SK-N-MC (cell line): ENCODE results near the gene KLHDC8A.
"Not testable (repeated sequence)": the region's sequence is repeated elsewhere in the genome, so short reads cannot be mapped to it uniquely, and the experiment has no call there.

Source experiments
- DNase-seq: peaks from one replicate; pipeline ENCODE4 v3.0.0-alpha.2; 2011; ENCODE audit warnings: low read depth, low spot score
- H3K27ac ChIP-seq: fragments of 200-600 bp; sonication (generic); 2 replicates; pipeline ENCODE4 v1.5.1; 2016; ENCODE audit warnings: mixed run types
- H3K36me3 ChIP-seq: fragments of 200-600 bp; sonication (generic); 2 replicates; pipeline ENCODE4 v1.6.1; 2017; ENCODE audit warnings: antibody characterized with exemption, low read length, mixed read lengths; ENCODE audit not compliant: insufficient read depth
- H3K4me3 ChIP-seq: fragments of 200-600 bp; sonication (generic); 2 replicates; pipeline ENCODE4 v1.5.1; 2016
- H3K9ac ChIP-seq: fragments of 200-600 bp; sonication (generic); 2 replicates; pipeline ENCODE4 v1.8.0; 2017; ENCODE audit warnings: mixed run types, mixed read lengths; ENCODE audit not compliant: insufficient read length
- H3K9me3 ChIP-seq: fragments of 200-600 bp; sonication (generic); 2 replicates; pipeline ENCODE4 v1.6.1; 2017; ENCODE audit warnings: low read depth, mild to moderate bottlenecking, antibody characterized with exemption, low read length, moderate library complexity, mixed read lengths
- EZH2 ChIP-seq: fragments of 200-600 bp; sonication (generic); IDR thresholded peaks from one replicate; pipeline ENCODE4 v1.6.1; 2017; ENCODE audit warnings: antibody characterized with exemption
- FOXP2 ChIP-seq: optimal IDR thresholded peaks from 2 replicates; pipeline ENCODE3; 2011; ENCODE audit warnings: mild to moderate bottlenecking, moderate library complexity; ENCODE audit not compliant: insufficient read depth; ENCODE audit errors: extremely low read length, control extremely low read depth
- POLR2AphosphoS5 ChIP-seq: IDR thresholded peaks from 2 replicates; pipeline ENCODE4 v1.6.1; 2012; ENCODE audit warnings: mild to moderate bottlenecking, low read depth, low read length, borderline replicate concordance

KLHDC8A gene

DNA sequence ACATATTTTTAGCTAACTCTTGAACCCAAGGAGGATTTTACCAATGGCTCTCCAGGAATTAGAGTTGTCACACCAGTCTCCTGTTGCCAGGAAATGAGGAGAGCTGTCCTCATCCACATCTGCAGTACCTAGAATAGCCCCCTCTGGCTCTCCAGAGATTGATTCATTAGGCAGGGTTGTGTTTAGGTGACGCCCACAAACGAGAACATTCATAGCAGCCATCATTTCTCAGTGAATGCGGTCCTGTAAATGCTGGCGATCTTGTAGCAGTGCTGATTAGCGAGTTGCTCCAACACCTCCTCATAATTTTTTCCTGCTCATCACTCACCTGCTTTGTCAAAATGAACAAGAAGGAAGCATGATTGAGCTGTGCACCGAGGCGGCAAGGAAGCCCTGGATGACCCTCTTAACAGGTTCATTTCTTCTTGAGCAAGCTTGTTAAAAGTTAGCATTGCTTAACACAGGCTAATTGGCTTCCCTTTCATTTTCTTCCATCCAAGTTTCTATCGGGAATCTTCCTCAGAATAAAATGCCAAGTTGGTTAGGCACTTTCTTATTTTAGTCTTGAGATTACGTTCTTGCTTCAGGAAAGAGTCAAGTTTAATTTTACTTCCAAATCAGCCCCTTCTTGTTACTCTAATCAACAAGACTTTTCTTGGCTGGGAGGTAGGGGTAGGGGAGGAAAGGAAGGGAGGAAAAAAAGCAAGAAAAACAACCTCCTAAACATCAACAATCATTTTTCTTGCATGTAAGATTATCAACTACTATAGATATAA is 16.5 kb upstream of the KLHDC8A start:
- no peaks in the 10 kb centered on the region for H3K9me3 ChIP-seq
- TF ChIP-seq EZH2: no peak
- TF ChIP-seq POLR2AphosphoS5: no peak
- TF ChIP-seq FOXP2: no peak
- no peaks in the 10 kb centered on the region for H3K36me3 ChIP-seq
- H3K4me3 ChIP-seq: no peak overlapping the region
- DNase-seq: no peak
- H3K27ac ChIP-seq: no peak overlapping the region
- no peak overlapping the region for H3K9ac ChIP-seq

DNA sequence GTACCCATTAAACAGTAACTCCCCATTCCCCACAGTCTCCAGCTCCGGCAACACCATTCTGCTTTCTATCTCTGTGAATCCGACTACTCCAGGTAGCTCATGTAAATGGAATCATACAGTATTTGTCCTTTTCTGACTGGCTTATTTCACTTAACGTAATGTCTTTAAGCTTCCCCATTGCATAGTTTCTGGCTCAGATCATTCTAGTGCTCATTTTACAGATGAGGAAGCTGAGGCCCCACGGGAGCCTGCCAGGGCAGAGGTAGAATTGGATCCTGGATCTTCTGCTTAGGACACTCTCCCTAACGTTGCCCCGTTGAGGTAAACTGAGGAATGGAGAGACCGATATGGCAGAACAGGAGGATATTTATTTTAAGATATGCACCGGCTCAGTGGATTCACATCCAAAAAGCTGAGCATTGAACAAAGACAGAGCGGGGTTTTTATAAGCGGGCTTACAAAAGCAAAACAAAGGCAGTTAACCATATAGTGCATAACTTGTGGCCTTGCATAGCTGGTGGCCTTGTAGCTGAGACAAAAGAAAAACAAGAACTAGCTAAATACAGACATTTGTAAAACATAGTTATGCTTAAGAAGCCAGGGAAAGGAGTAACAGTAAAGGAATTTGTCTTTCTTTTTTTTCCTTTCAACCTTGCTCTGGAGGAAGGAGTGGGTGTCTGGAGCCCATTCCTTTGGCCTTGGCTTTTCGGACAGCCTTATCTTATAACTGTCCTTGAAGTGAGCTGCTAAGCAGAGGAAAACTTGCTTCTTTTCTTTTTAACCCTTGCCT is 15.3 kb upstream of the KLHDC8A start:
- TF ChIP-seq FOXP2 (no peak), POLR2AphosphoS5 (no peak), EZH2 (no peak)
- Histone ChIP-seq H3K36me3 (no peaks in the 10 kb centered on the region), H3K4me3 (no peak overlapping the region), H3K9ac (no peak overlapping the region), H3K9me3 (no peaks in the 10 kb centered on the region), H3K27ac (no peak overlapping the region)
- no peak for DNase-seq

DNA sequence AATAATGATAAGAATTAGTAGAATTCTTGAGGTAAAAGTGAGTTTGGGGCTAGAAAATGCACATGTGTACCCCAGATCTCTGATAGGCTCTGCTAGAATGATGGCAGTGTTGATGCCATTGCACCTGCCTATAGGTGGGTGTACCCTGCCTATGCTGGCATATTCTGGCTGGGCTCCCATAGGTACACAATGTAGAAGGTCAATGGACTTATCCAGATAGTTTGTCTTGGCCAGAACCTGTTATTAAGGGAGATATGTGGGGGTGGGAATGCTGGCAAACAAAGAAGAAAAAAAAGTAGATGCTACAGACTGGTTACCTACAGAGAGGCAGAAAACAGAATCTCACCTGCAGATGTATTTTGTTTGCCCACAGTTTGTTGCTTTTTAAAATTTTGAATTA is 14.1 kb upstream of the KLHDC8A start:
- Histone ChIP-seq H3K36me3 (no peaks in the 10 kb centered on the region), H3K4me3 (no peak overlapping the region), H3K27ac (no peak overlapping the region), H3K9me3 (no peaks in the 10 kb centered on the region), H3K9ac (no peak overlapping the region)
- no peak for DNase-seq
- TF ChIP-seq POLR2AphosphoS5 (no peak), EZH2 (no peak), FOXP2 (no peak)

DNA sequence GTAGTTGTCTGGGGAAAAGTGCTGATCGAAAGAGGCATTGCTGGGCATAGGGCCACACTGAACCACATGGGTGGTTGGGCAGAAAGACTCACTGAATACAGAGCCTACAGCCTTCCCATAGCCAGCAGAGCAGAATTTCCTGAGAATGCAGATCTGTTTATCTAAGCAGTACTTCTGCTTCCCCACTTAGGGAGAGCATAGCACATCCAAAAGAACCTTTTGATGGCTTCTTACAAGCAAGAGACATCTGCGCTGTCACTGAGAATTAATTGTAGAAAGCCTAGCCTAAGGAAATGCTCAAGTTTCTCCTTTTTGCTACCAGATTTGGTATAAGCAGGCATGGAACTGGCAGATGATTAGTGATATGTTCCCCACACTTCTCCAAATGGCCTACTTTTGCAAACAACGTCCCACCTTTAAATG is 13.0 kb upstream of the KLHDC8A start:
- H3K9me3 ChIP-seq: no peaks in the 10 kb centered on the region
- DNase-seq: no peak
- no peak overlapping the region for H3K27ac ChIP-seq
- no peak for TF ChIP-seq POLR2AphosphoS5
- TF ChIP-seq EZH2: no peak
- TF ChIP-seq FOXP2: no peak
- no peak overlapping the region for H3K9ac ChIP-seq
- no peaks in the 10 kb centered on the region for H3K36me3 ChIP-seq
- H3K4me3 ChIP-seq: no peak overlapping the region

DNA sequence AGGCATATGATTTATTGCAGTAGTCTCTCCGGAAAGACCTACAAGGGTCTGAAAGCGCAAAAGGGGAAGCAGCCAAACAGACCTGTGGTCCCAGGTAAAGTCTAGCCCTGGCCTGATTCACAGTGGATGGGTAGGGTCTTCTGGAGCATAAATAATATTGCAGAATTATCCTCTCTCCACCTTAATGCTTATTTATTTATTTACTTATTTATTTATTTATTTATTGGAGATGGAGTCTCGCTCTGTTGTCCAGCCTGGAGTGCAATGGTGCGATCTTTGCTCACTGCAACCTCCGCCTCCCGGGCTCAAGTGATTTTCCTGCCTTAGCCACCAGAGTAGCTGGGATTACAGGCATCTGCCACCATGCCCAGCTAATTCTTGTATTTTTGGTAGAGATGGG is 11.8 kb upstream of the KLHDC8A start:
- no peak for TF ChIP-seq FOXP2
- TF ChIP-seq EZH2: no peak
- TF ChIP-seq POLR2AphosphoS5: no peak
- Histone ChIP-seq H3K9ac (no peak overlapping the region), H3K9me3 (no peaks in the 10 kb centered on the region), H3K27ac (no peak overlapping the region), H3K36me3 (no peaks in the 10 kb centered on the region), H3K4me3 (no peak overlapping the region)
- no peak for DNase-seq

DNA sequence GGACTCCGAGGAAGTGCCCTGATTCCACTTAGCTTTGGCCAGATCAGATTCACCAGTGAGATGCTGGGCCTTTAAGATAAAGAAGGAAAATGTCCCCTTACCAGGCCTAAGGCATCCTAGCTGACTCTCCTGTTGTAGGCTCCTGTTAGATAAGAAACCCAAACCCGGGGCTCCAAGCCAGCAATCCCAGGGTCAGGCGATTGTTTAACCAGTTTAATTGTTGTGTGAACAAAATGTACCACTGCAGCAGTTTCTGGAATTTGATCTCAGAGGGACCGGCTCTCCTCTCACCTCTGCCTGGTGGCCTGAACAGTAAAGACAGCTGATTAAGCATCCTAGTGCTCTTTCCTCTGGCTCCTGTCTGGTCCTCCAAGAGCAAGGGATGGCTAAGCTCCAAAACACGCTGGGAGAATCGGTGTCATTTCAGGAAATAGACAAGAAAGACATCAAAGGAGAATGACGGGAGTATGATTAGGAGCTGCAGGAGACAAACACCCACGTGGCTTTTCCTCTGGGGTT is 9.3 kb upstream of the KLHDC8A start:
- no peak overlapping the region for H3K9ac ChIP-seq
- TF ChIP-seq POLR2AphosphoS5 (no peak), FOXP2 (no peak), EZH2 (no peak)
- H3K9me3 ChIP-seq: no peaks in the 10 kb centered on the region
- DNase-seq: no peak
- H3K27ac ChIP-seq: no peak overlapping the region
- H3K4me3 ChIP-seq: no peak overlapping the region
- no peaks in the 10 kb centered on the region for H3K36me3 ChIP-seq

DNA sequence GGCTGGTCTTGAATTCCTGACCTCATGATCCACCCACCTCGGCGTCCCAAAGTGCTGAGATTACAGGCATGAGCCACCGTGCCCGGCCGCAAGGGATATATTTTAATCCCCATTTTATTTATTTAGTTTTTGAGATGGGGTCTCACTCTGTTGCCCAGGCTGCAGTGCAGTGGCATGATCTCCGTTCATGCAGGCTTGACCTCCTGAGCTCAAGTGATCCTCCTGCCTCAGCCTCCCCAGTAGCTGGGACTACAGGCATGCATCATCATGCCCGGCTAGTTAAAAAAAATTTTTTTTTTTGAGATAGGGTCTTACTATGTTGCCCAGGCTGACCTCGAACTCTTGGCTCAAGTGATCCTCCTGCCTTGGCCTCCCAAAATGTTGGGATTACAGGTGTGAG is 8.4 kb upstream of the KLHDC8A start:
- H3K27ac ChIP-seq, H3K36me3 ChIP-seq, H3K9ac ChIP-seq: not testable (repeated sequence)

DNA sequence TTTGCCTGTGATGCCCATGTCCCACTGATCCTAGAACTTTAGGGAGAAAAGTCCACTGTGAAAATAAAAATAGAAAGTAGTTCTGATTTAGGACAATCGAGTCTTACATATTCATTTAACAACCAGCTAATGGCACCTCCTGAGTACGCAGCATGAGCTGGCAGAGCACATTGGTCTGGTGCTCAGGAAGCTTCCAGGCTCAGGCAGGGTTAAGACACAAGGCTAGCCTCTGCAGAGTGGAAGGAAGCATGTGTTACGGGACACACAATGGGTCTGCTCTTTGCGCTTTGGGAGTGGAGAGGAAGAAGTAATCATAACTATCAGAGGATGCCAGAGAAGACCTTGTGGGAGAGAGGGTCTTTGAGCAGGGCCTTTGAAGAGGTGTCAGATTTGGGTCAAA is 4.2 kb upstream of the KLHDC8A start:
- H3K36me3 ChIP-seq: no peaks in the 10 kb centered on the region
- no peaks in the 10 kb centered on the region for H3K9me3 ChIP-seq
- H3K9ac ChIP-seq: no peak overlapping the region
- TF ChIP-seq EZH2: no peak
- DNase-seq: no peak
- no peak overlapping the region for H3K4me3 ChIP-seq
- no peak overlapping the region for H3K27ac ChIP-seq

More for the DNA sequence above, 8.4 kb upstream of the KLHDC8A start:
- H3K4me3 ChIP-seq, DNase-seq, H3K9me3 ChIP-seq: not testable (repeated sequence)
